Panc1 (cell line): ENCODE results near the gene TRERF1.

Source experiments
- CTCF ChIP-seq: fragments of 450-650 bp; IDR thresholded peaks from 2 replicates; pipeline ENCODE4 v1.5.1; 2017; ENCODE audit warnings: mild to moderate bottlenecking
- POLR2AphosphoS5 ChIP-seq: IDR thresholded peaks from 2 replicates; pipeline ENCODE4 v1.6.1; 2012; ENCODE audit warnings: mild to moderate bottlenecking, low read depth, low read length, moderate library complexity

- TF ChIP-seq CTCF = no peak
- no peak for TF ChIP-seq POLR2AphosphoS5
Measured at GRCh38 chr6:42366999-42367352, 84.8 kb downstream of the TRERF1 start.
